Stimulated activated CD4-positive, alpha-beta T cell treated with anti-CD3 and anti-CD28 coated beads, TNF-alpha, amount 100 ng/mL, for 1 hour (primary cell): ENCODE data around the gene MAP2.

Experiments used
- DNase-seq, 3 donors: peaks; one replicate each; pipeline ENCODE4 v3.0.0-alpha.2; 2020; ENCODE audit warnings: low read depth in 3 of 3, low spot score in 1 of 3

The MAP2 gene

GRCh38 chr2:209690029-209690754 is 266.3 kb downstream of the MAP2 start:
- no peak for DNase-seq

- no peak for DNase-seq
Measured at GRCh38 chr2:209694748-209695147, 270.9 kb downstream of the MAP2 start.

GRCh38 chr2:209696836-209697711 is 273.2 kb downstream of the MAP2 start:
- DNase-seq = no peak

GRCh38 chr2:209702775-209703174 is 278.9 kb downstream of the MAP2 start:
- no peak for DNase-seq

GRCh38 chr2:209713219-209713618 is 289.4 kb downstream of the MAP2 start:
- DNase-seq = no peak

- no peak for DNase-seq
Measured at GRCh38 chr2:209719034-209719433, 295.2 kb downstream of the MAP2 start.

- no peak for DNase-seq
Measured at GRCh38 chr2:209721497-209721896, 297.6 kb downstream of the MAP2 start.

GRCh38 chr2:209726311-209726710 is 302.5 kb downstream of the MAP2 start:
- DNase-seq = no peak

- DNase-seq = no peak
Measured at GRCh38 chr2:209727077-209727476, 303.2 kb downstream of the MAP2 start.

GRCh38 chr2:209734805-209735204 is 311.0 kb downstream of the MAP2 start:
- DNase-seq = no peak

- DNase-seq = no peak
Measured at GRCh38 chr2:209741953-209742352, 318.1 kb downstream of the MAP2 start.

- DNase-seq = no peak
Measured at GRCh38 chr2:209753020-209753419, 329.2 kb downstream of the MAP2 start.

GRCh38 chr2:209757163-209757562 is 333.3 kb downstream of the MAP2 start:
- no peak for DNase-seq

- no peak for DNase-seq
Measured at GRCh38 chr2:209761566-209761965, 337.7 kb downstream of the MAP2 start.

- DNase-seq = no peak
Measured at GRCh38 chr2:209762563-209762962, 338.7 kb downstream of the MAP2 start.

- DNase-seq = no peak
Measured at GRCh38 chr2:209763106-209763505, 339.3 kb downstream of the MAP2 start.

- no peak for DNase-seq
Measured at GRCh38 chr2:209766613-209767012, 342.8 kb downstream of the MAP2 start.

- DNase-seq = no peak
Measured at GRCh38 chr2:209767316-209767715, 343.5 kb downstream of the MAP2 start.

GRCh38 chr2:209768557-209768956 is 344.7 kb downstream of the MAP2 start:
- no peak for DNase-seq

GRCh38 chr2:209771474-209772289 is 347.8 kb downstream of the MAP2 start, which contains the start of gene UNC80:
TSS of gene UNC80 (plus strand) at chr2:209771832. CDS start at chr2:209772073, 241 bp downstream.
- no peak for DNase-seq

GRCh38 chr2:209772290-209772685 is 348.4 kb downstream of the MAP2 start:
- DNase-seq = no peak
